HG03439 (cell line): ENCODE data around the gene MTO1.
"Not testable (repeated sequence)": the region's sequence is repeated elsewhere in the genome, so short reads cannot be mapped to it uniquely, and the experiment has no call there.

Experiments
- ATAC-seq: cut with Tn5 transposase; IDR thresholded peaks from one replicate; pipeline ENCODE4 v1.9.1; 2021; ENCODE audit warnings: mild to moderate bottlenecking, moderate library complexity; ENCODE audit not compliant: unreplicated experiment

MTO1 gene

GRCh38 chr6:73461537-73462350, at the start of gene MTO1:
MTO1 (plus strand) TSS chr6:73461737; CDS start chr6:73461855, 118 bp downstream.
- ATAC-seq, result peak; percentile 95

- no peak for ATAC-seq
Observed at GRCh38 chr6:73413102-73413501, 48.4 kb upstream of the MTO1 start.

DNA sequence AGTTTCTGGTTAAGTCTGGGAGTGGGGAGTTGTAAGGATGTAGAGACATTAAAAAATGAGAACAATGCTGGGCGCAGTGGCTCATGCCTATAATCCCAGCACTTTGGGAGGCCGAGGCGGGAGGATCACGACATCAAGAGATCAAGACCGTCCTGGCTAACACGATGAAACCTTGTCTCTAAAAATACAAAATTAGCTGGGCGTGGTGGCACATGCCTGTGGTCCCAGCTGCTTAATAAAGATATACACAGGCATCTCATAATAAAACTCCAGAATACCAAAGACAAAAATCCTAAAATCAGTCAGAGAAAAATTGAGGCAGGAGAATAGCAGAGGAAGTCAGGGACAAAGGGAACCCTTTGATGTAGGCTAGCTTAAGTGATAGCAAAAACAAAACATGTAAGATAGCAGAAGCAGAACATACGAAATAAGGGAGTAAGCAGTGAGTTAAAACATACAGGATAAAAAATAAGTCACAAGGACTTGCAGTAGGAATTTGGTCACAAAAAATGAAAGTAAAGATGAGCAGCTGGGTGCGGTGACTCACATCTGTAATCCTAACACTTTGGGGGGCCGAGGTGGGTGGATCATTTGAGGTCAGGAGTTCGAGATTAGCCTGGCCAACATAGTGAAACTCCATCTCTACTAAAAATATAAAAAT, 43.3 kb upstream of the MTO1 start:
- no peak for ATAC-seq

- no peak for ATAC-seq
Observed at GRCh38 chr6:73421534-73421933, 40.0 kb upstream of the MTO1 start.

GRCh38 chr6:73435236-73435635, 26.3 kb upstream of the MTO1 start:
- no peak for ATAC-seq

DNA sequence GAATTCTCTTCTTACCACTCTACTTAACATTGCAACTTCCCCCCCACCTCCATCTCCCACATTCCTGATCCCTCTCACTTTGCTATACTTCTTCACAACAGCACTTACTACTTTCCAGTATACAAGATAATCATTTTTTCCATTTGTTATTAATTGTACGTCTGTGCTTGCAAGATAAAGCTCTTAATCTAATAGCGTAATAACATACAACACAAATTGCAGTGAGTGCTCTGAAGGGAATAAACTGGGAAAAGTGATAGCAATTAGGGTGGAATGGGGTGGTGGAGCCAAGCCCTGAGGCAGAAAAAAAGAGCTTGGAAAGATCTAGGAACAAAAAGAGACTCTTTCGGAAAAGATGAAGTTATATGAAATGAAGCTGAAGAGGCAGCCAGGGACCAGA, 18.0 kb upstream of the MTO1 start:
- no peak for ATAC-seq

DNA sequence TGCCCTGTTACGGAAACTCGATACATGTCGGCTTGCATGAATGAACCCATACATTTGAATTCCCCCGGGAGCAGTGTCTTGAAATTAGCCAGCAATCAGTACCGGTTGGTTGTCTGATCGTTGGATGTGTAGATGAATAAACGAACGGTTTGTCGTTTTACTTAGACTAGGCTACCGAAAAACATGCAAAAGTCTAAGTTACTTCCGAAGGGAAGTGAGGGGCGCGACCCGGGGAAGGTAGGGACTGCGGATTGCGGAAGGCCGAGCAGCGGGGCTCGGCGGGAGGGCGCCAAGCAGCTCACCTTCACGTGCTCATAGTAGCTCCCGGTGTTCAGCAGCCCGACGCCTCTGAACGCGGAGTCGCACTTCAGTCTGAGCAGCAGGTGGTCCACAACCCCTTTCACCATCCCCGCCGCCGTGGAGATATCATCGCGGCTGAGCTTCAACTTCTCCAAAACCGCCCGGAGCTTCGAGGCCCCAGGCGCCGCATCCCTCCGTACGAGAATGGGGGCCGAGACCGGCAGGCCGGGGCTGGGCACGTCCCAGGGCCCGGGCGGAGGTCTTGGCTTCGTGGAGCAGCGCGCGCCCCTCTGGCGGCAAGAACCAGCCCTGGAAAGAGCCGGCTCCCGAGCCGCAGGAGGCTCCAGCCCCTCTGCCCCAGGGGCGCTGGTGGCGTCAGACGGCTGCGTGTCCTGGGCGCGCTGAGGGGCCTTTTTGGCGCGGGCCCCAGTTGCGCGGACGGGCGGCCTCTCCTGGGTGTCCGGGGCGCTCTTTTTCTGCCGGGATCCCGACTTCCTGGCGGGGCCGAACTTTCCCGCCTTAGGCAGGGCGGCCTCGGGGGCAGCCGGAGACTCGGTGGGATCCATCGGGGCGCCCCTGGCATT, 10.1 kb upstream of the MTO1 start:
- ATAC-seq, result peak; percentile 42

DNA sequence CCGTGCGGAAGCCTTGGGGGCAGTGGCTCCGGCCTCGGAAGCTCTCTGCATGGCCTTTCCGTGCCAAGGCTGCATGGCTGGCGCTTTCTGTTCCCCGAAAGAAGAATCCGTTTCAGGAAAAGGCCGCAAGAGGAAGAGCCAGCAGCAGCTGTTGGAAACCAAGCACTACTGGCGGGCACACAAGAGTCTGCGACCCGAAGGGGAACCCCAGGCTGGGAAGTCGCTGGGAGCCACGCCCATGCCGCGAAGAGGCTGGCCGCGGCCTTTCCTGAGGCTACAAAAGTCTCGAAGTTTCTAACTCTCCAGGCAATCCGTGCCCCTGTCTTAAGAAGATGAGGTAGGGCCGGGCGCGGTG, 9.5 kb upstream of the MTO1 start, which contains the start of gene CGAS:
CGAS (minus strand) TSS at position 191 of the 355 bp plus-strand sequence; CDS start at position 75, 116 bp downstream.
- peak; percentile 58 for ATAC-seq

DNA sequence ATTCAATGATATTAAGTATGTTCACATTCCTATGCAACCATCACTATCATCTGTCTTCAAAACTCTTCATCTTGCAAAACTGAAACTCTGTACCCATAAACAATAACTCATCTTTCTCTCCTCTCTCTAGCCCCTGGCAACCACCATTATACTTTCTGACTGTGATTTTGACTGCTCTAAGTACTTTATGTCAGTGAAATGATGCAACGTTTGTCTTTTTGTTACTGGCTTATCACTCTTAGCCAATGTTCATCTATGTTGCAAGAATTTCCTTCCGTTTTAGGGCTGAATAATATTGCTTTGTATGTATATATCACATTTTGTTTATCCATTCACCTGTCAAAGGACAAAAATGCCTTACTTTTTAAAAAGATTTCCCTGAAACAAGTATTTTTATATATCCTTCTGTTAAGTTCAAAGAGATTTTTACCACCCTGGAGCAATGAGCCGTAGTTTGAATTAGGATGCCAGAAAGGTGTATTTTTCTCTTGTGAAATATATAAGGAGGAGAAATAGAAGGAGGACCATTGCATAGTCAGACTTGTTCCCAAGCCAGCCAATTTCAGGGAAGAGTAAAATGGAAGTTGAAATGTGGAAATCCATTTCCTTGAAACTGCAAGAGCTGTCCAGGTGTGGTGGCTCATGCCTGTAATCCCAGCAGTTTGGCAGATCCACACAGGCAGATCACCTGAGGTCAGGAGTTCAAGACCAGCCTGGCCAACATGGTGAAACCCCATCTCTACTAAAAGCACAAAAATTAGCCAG, 5.5 kb upstream of the MTO1 start:
- no peak for ATAC-seq

- not testable (repeated sequence) for ATAC-seq
Observed at GRCh38 chr6:73459474-73459873, 2.1 kb upstream of the MTO1 start.

- ATAC-seq, result no peak
Observed at GRCh38 chr6:73460056-73460455, 1.5 kb upstream of the MTO1 start.

- peak; percentile 82 for ATAC-seq
Observed at GRCh38 chr6:73471686-73472290, 10.3 kb downstream of the MTO1 start.

- no peak for ATAC-seq
Observed at GRCh38 chr6:73476723-73477122, 15.2 kb downstream of the MTO1 start.

GRCh38 chr6:73477407-73477806, 15.9 kb downstream of the MTO1 start:
- no peak for ATAC-seq

DNA sequence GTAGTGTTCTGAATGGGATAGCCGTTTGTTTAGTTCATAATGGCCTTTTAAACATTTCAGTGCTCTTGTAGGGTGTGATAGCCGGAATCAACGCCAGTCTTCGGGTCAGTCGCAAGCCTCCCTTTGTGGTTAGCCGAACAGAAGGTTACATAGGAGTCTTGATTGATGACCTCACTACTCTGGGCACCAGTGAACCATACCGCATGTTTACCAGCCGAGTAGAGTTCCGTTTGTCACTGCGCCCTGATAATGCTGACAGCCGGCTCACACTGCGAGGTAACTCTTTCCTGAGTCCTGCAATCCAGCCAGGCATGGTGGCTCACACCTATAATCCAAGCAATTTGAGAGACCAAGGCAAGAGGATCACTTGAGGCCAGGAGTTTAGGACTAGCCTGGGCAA, 20.4 kb downstream of the MTO1 start:
- ATAC-seq, result no peak

DNA sequence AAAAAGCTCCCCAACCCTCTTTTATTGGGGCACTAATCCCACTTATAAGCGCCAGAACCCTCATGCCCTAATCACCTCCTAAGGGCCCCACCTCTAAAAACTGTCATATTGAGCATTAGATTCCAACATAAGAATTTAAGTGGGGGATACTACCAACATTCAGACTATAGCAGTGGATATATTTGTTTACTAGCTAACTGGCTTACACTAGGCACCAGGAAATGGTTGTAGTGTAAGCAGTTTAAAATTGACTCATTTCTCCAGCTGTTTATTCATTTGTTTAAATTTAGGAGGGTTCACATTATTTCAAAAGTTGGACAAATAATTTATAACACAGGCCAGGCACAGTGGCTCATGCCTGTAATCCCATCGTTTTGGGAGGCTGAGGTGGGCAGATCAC, 22.9 kb downstream of the MTO1 start:
- ATAC-seq, result no peak

- ATAC-seq, result no peak
Observed at GRCh38 chr6:73487473-73487872, 25.9 kb downstream of the MTO1 start.

- ATAC-seq, result no peak
Observed at GRCh38 chr6:73491377-73491776, 29.8 kb downstream of the MTO1 start.

- ATAC-seq, result no peak
Observed at GRCh38 chr6:73497915-73498314, 36.4 kb downstream of the MTO1 start.
